IMR-90 (cell line): ENCODE data around the gene NPPB. TPM values are rescaled to one million over a fixed set of nuclear protein-coding genes. Genes with fewer than 3 reads are reported as not detected.

ENCODE experiments used
- ATAC-seq: fragments of 200-7000 bp; cut with Tn5 transposase; 2 replicates; pipeline ENCODE4 v1.9.1; 2020; ENCODE audit warnings: low read depth, mild to moderate bottlenecking, moderate library complexity
- BruUV-seq: library from RNA; stranded (reverse); fragments of 400-500 nt; replicated peaks from 2 replicates; lab custom pipeline; 2021; lab: Mats Ljungman, UMichigan
- CTCF ChIA-PET: fragments of 300-600 bp; formaldehyde crosslinking; extraction: SDS; loops from one replicate; lab custom pipeline; 2021; ENCODE audit warnings: antibody characterized with exemption; lab: Yijun Ruan, JAX
- POLR2A ChIA-PET: fragments of 300-600 bp; sonication (Branson Sonifier 250); formaldehyde crosslinking; loops from one replicate; lab custom pipeline; 2022; ENCODE audit warnings: antibody characterized with exemption; ENCODE audit not compliant: unreplicated experiment; lab: Charles Lee
- DNase-seq: peaks from one replicate; pipeline ENCODE4 v3.0.0; 2013
- H2AFZ ChIP-seq: replicated peaks from 2 replicates; pipeline ENCODE3; 2013; ENCODE audit warnings: low read length, mild to moderate bottlenecking; ENCODE audit not compliant: poor library complexity
- H2AK5ac ChIP-seq: 2 replicates; pipeline ENCODE4 v1.6.1; 2013; ENCODE audit warnings: low read depth, low read length, inconsistent platforms
- H2AK9ac ChIP-seq: replicated peaks from 2 replicates; pipeline ENCODE3; 2013; ENCODE audit warnings: mild to moderate bottlenecking, low read depth, low read length, moderate library complexity; ENCODE audit not compliant: poor library complexity
- H2BK120ac ChIP-seq: 2 replicates; pipeline ENCODE4 v1.6.1; 2013; ENCODE audit warnings: low read depth, low read length, inconsistent platforms
- H2BK15ac ChIP-seq: 3 replicates; pipeline ENCODE4 v1.6.1; 2013; ENCODE audit warnings: low read depth, low read length, inconsistent platforms
- H2BK20ac ChIP-seq: 2 replicates; pipeline ENCODE4 v1.6.1; 2013; ENCODE audit warnings: low read depth, mild to moderate bottlenecking, inconsistent platforms, low read length, moderate library complexity
- H2BK5ac ChIP-seq: 2 replicates; pipeline ENCODE4 v1.6.1; 2013; ENCODE audit warnings: mild to moderate bottlenecking, low read depth, low read length, inconsistent platforms; ENCODE audit not compliant: poor library complexity, severe bottlenecking
- H3K14ac ChIP-seq: replicated peaks from 2 replicates; pipeline ENCODE4 v1.6.1; 2013; ENCODE audit warnings: low read depth, low read length, inconsistent platforms
- H3K18ac ChIP-seq: 2 replicates; pipeline ENCODE4 v1.6.1; 2013; ENCODE audit warnings: low read depth, low read length, control low read depth
- H3K23ac ChIP-seq: 2 replicates; pipeline ENCODE4 v1.6.1; 2013; ENCODE audit warnings: low read depth, low read length, inconsistent platforms
- H3K27ac ChIP-seq: 2 replicates; pipeline ENCODE4 v1.5.1; 2013; ENCODE audit warnings: mild to moderate bottlenecking, control low read depth, low read length; ENCODE audit not compliant: insufficient read depth
- H3K27me3 ChIP-seq: 2 replicates; pipeline ENCODE4 v1.6.1; 2013; ENCODE audit warnings: low read length; ENCODE audit not compliant: control insufficient read depth, insufficient read depth
- H3K36me3 ChIP-seq: 2 replicates; pipeline ENCODE4 v1.6.1; 2013; ENCODE audit warnings: low read length, mixed read lengths; ENCODE audit not compliant: control insufficient read depth, insufficient read depth
- H3K4ac ChIP-seq: 2 replicates; pipeline ENCODE4 v1.6.1; 2013; ENCODE audit warnings: low read depth, low read length, inconsistent platforms
- H3K4me1 ChIP-seq: 2 replicates; pipeline ENCODE4 v1.6.1; 2013; ENCODE audit warnings: low read length, mixed read lengths; ENCODE audit not compliant: control insufficient read depth, insufficient read depth
- H3K4me2 ChIP-seq: 2 replicates; pipeline ENCODE4 v1.6.1; 2013; ENCODE audit warnings: low read depth, mild to moderate bottlenecking, control low read depth, low read length, moderate library complexity
- H3K4me3 ChIP-seq: 2 replicates; pipeline ENCODE4 v1.5.1; 2013; ENCODE audit warnings: low read depth, mild to moderate bottlenecking, control low read depth, low read length, moderate library complexity; ENCODE audit not compliant: insufficient read depth
- H3K56ac ChIP-seq: 2 replicates; pipeline ENCODE4 v1.6.1; 2013; ENCODE audit warnings: low read length, inconsistent platforms; ENCODE audit not compliant: insufficient read depth; ENCODE audit errors: extremely low read depth
- H3K79me1 ChIP-seq, 2 experiments: 2 replicates each; pipeline ENCODE4 v1.6.1; 2013; ENCODE audit warnings: low read length in 2 of 2, inconsistent platforms in 1 of 2, low read depth in 1 of 2
- H3K9ac ChIP-seq: 2 replicates; pipeline ENCODE4 v1.6.1; 2013; ENCODE audit warnings: low read depth, low read length, control low read depth
- H3K9me1 ChIP-seq: 2 replicates; pipeline ENCODE4 v1.6.1; 2013; ENCODE audit warnings: low read length, inconsistent platforms; ENCODE audit not compliant: insufficient read depth
- H3K9me3 ChIP-seq: 2 replicates; pipeline ENCODE4 v1.6.1; 2013; ENCODE audit warnings: low read length; ENCODE audit not compliant: control insufficient read depth, insufficient read depth
- H4K20me1 ChIP-seq: 2 replicates; pipeline ENCODE4 v1.6.1; 2013; ENCODE audit warnings: low read length, inconsistent platforms; ENCODE audit not compliant: insufficient read depth
- H4K5ac ChIP-seq: 2 replicates; pipeline ENCODE4 v1.6.1; 2013; ENCODE audit warnings: mild to moderate bottlenecking, low read depth, low read length, control low read depth
- H4K8ac ChIP-seq, 2 experiments: 2 replicates each; pipeline ENCODE4 v1.6.1; 2013; ENCODE audit warnings: low read depth in 2 of 2, low read length in 2 of 2, control low read depth in 1 of 2, inconsistent platforms in 1 of 2
- H4K91ac ChIP-seq: 2 replicates; pipeline ENCODE4 v1.6.1; 2013; ENCODE audit warnings: low read depth, low read length, inconsistent platforms; ENCODE audit not compliant: insufficient read depth
- BHLHE40 ChIP-seq: fragments of 150-350 bp; IDR thresholded peaks from 2 replicates; pipeline ENCODE4 v1.6.1; 2016; ENCODE audit warnings: mild to moderate bottlenecking, low read depth, low read length
- CEBPB ChIP-seq: IDR thresholded peaks from 2 replicates; pipeline ENCODE4 v1.6.1; 2012; ENCODE audit warnings: low read depth, low read length, improper control_type of control experiment
- CHD1 ChIP-seq: IDR thresholded peaks from 2 replicates; pipeline ENCODE4 v1.6.1; 2012; ENCODE audit warnings: low read depth, low read length, improper control_type of control experiment
- FOS ChIP-seq: fragments of 150-350 bp; IDR thresholded peaks from 2 replicates; pipeline ENCODE4 v1.6.1; 2016; ENCODE audit warnings: low read depth, low read length
- MAFK ChIP-seq: IDR thresholded peaks from 2 replicates; pipeline ENCODE4 v1.6.1; 2012; ENCODE audit warnings: low read depth, low read length, improper control_type of control experiment
- MAZ ChIP-seq: IDR thresholded peaks from 2 replicates; pipeline ENCODE4 v1.6.1; 2012; ENCODE audit warnings: low read depth, mild to moderate bottlenecking, low read length, improper control_type of control experiment, moderate library complexity, borderline replicate concordance
- MXI1 ChIP-seq: IDR thresholded peaks from 2 replicates; pipeline ENCODE4 v1.6.1; 2012; ENCODE audit warnings: low read depth, mild to moderate bottlenecking, low read length, moderate library complexity, borderline replicate concordance
- NFE2L2 ChIP-seq: fragments of 150-350 bp; IDR thresholded peaks from 2 replicates; pipeline ENCODE4 v1.6.1; 2016; ENCODE audit warnings: low read depth, mild to moderate bottlenecking, low read length
- POLR2A ChIP-seq: IDR thresholded peaks from 2 replicates; pipeline ENCODE4 v1.6.1; 2012; ENCODE audit warnings: mild to moderate bottlenecking, low read depth, low read length
- RAD21 ChIP-seq: IDR thresholded peaks from 2 replicates; pipeline ENCODE4 v1.6.1; 2012; ENCODE audit warnings: low read length, improper control_type of control experiment
- RCOR1 ChIP-seq: IDR thresholded peaks from 2 replicates; pipeline ENCODE4 v1.6.1; 2012; ENCODE audit warnings: mild to moderate bottlenecking, low read length, improper control_type of control experiment; ENCODE audit not compliant: insufficient replicate concordance
- RFX5 ChIP-seq: IDR thresholded peaks from 2 replicates; pipeline ENCODE4 v1.8.0; 2012; ENCODE audit warnings: low read depth, mild to moderate bottlenecking, low read length, moderate library complexity
- SMC3 ChIP-seq: fragments of 150-350 bp; IDR thresholded peaks from 2 replicates; pipeline ENCODE4 v1.6.1; 2016; ENCODE audit warnings: low read depth, mild to moderate bottlenecking, antibody characterized with exemption, low read length, moderate library complexity
- WGBS, 2 experiments: methylation state at CpG; one replicate each; pipeline versions ENCODE4 v1.1.5 to v1.1.7; 2013; ENCODE audit warnings: missing lambda C conversion rate in 2 of 2; ENCODE audit not compliant: insufficient read length in 1 of 2; ENCODE audit errors: extremely low coverage in 2 of 2; 5-methylcytosine and 5-hydroxymethylcytosine counted together
- dilution Hi-C: fragments of 300-500 bp; cut with HindIII; formaldehyde crosslinking; loops from one replicate; pipeline ENCODE4 v1.14.3; 2018; ENCODE audit warnings: low sequenced_read_pairs; ENCODE audit not compliant: unreplicated experiment
- in situ Hi-C: fragments of 300-500 bp; cut with MboI; formaldehyde crosslinking; loops from 3 replicates; pipeline ENCODE4 v1.14.3; 2019; ENCODE audit warnings: low sequenced_read_pairs, inconsistent platforms, mixed read lengths
- intact Hi-C: fragments of 100-400 bp; cut with micrococcal nuclease; formaldehyde crosslinking; loops from 2 replicates; pipeline ENCODE4 v1.10.0; 2022
- polyA plus RNA-seq, 3 experiments: library from polyadenylated mRNA; depleted of rRNA; stranded (reverse); fragments of >200 nt; gene quantifications; 2 replicates each; pipeline ENCODE4 v1.2.3, GENCODE V29; 2012; ENCODE audit warnings: low replicate concordance in 1 of 3
- total RNA-seq: library from RNA; depleted of rRNA; stranded (reverse); fragments of >200 nt; gene quantifications from 2 replicates; pipeline ENCODE4 v1.2.3, GENCODE V29; 2012
- TF ChIP-seq, protein P1 (sequence below): conservative IDR thresholded peaks from 2 replicates; pipeline ENCODE4 v1.5.1; 2012; ENCODE audit warnings: mild to moderate bottlenecking, low read depth, low read length, improper control_type of control experiment
- TF ChIP-seq, protein P2 (sequence below): fragments of 150-350 bp; IDR thresholded peaks from 2 replicates; pipeline ENCODE4 v1.6.1; 2016; ENCODE audit warnings: low read depth, mild to moderate bottlenecking, low read length, moderate library complexity, borderline replicate concordance

The NPPB gene
- total and polyA plus RNA-seq, 2 of the 4 experiments (the other 2 are of a cell fraction): not detected

DNA sequence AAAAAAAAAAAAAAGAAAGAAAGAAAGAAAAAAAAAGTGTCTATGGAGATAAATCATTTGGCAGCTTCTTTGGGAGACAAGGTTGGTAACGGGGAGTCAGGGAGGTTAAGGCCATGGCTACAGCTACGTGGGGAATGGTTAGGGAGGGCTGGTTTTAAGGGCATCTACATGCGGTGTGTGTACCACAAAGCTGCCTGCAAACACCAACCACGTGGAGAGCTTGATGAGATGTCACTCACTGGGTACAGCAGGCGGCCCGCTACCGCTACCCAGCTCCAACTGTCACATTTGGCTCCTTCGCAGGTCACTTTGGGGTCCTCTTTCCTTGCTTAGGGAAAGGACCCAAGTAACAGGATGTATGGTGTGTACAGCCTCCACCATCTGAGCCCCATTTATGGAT, 4.2 kb downstream of the NPPB start:
- in situ Hi-C loops: no loop called here
- no TSS peak for BruUV-seq

More for the DNA sequence above, 4.2 kb downstream of the NPPB start:
- 0 out of 2 replicates have a peak, but pooled peaks cover 5% of the 10 kb centered on the region for H3K9me1 ChIP-seq
- H2BK5ac ChIP-seq: no peak overlapping the region
- H3K56ac ChIP-seq: no peak overlapping the region
- H2AK9ac ChIP-seq: no peak overlapping the region
- H3K9me3 ChIP-seq: no peaks in the 10 kb centered on the region
- no peak for ATAC-seq
- TF ChIP-seq BHLHE40 (no peak), CEBPB (no peak), MAZ (no peak), RFX5 (no peak), RCOR1 (no peak), MXI1 (no peak), RAD21 (no peak), NFE2L2 (no peak), CHD1 (no peak), FOS (no peak), SMC3 (no peak), MAFK (no peak), POLR2A (no peak)
- TF ChIP-seq, protein P1, sequence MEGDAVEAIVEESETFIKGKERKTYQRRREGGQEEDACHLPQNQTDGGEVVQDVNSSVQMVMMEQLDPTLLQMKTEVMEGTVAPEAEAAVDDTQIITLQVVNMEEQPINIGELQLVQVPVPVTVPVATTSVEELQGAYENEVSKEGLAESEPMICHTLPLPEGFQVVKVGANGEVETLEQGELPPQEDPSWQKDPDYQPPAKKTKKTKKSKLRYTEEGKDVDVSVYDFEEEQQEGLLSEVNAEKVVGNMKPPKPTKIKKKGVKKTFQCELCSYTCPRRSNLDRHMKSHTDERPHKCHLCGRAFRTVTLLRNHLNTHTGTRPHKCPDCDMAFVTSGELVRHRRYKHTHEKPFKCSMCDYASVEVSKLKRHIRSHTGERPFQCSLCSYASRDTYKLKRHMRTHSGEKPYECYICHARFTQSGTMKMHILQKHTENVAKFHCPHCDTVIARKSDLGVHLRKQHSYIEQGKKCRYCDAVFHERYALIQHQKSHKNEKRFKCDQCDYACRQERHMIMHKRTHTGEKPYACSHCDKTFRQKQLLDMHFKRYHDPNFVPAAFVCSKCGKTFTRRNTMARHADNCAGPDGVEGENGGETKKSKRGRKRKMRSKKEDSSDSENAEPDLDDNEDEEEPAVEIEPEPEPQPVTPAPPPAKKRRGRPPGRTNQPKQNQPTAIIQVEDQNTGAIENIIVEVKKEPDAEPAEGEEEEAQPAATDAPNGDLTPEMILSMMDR: no peak
- TF ChIP-seq, protein P2, sequence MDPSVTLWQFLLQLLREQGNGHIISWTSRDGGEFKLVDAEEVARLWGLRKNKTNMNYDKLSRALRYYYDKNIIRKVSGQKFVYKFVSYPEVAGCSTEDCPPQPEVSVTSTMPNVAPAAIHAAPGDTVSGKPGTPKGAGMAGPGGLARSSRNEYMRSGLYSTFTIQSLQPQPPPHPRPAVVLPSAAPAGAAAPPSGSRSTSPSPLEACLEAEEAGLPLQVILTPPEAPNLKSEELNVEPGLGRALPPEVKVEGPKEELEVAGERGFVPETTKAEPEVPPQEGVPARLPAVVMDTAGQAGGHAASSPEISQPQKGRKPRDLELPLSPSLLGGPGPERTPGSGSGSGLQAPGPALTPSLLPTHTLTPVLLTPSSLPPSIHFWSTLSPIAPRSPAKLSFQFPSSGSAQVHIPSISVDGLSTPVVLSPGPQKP: no peak
- H3K14ac ChIP-seq: no peak overlapping the region
- no peak overlapping the region for H4K8ac ChIP-seq
- no peak overlapping the region for H3K4me2 ChIP-seq
- dilution Hi-C loops (no loop called here), intact Hi-C loops (no loop called here)
- POLR2A ChIA-PET: no interaction called here
- no peak overlapping the region for H4K5ac ChIP-seq
- no peak overlapping the region for H3K9ac ChIP-seq
- no peak overlapping the region; the same call in 1 of the 2 replicates for H3K23ac ChIP-seq
- H4K20me1 ChIP-seq: no peaks in the 10 kb centered on the region
- H3K79me1 ChIP-seq: no peaks in the 10 kb centered on the region
- H3K4ac ChIP-seq: no peak overlapping the region
- H2BK20ac ChIP-seq: no peak overlapping the region
- no peak for DNase-seq
- no peak overlapping the region for H2BK15ac ChIP-seq
- no CpG with 5 or more reads among the region's 8 CpGs for WGBS, 2 experiments
- no peak overlapping the region for H2AK5ac ChIP-seq
- peaks cover 34% of the 10 kb centered on the region for H3K27me3 ChIP-seq
- H3K36me3 ChIP-seq: no peaks in the 10 kb centered on the region
- no peak overlapping the region for H2BK120ac ChIP-seq
- 0 out of 2 replicates have a peak, but pooled peaks cover 1% of the 10 kb centered on the region for H3K4me1 ChIP-seq
- no peak overlapping the region for H3K4me3 ChIP-seq
- CTCF ChIA-PET: no interaction called here
- H3K27ac ChIP-seq: no peak overlapping the region
- H4K91ac ChIP-seq: no peak overlapping the region
- H3K18ac ChIP-seq: no peak overlapping the region
- H2AFZ ChIP-seq: no peak overlapping the region
